NCI-H774 (cell line): ENCODE data around the gene KRI1.
"Not testable (repeated sequence)": the region's sequence is repeated elsewhere in the genome, so short reads cannot be mapped to it uniquely, and the experiment has no call there.

Experiments used
- DNase-seq: peaks from one replicate; lab custom pipeline; 2025; lab: John Stamatoyannopoulos, UW

The KRI1 gene

GRCh38 chr19:10575011-10575716, 9.4 kb upstream of the KRI1 start:
- no peak for DNase-seq

- no peak for DNase-seq
Observed at GRCh38 chr19:10574462-10574861, 8.7 kb upstream of the KRI1 start.

GRCh38 chr19:10573793-10574192, 8.0 kb upstream of the KRI1 start:
- DNase-seq = not testable (repeated sequence)

DNA sequence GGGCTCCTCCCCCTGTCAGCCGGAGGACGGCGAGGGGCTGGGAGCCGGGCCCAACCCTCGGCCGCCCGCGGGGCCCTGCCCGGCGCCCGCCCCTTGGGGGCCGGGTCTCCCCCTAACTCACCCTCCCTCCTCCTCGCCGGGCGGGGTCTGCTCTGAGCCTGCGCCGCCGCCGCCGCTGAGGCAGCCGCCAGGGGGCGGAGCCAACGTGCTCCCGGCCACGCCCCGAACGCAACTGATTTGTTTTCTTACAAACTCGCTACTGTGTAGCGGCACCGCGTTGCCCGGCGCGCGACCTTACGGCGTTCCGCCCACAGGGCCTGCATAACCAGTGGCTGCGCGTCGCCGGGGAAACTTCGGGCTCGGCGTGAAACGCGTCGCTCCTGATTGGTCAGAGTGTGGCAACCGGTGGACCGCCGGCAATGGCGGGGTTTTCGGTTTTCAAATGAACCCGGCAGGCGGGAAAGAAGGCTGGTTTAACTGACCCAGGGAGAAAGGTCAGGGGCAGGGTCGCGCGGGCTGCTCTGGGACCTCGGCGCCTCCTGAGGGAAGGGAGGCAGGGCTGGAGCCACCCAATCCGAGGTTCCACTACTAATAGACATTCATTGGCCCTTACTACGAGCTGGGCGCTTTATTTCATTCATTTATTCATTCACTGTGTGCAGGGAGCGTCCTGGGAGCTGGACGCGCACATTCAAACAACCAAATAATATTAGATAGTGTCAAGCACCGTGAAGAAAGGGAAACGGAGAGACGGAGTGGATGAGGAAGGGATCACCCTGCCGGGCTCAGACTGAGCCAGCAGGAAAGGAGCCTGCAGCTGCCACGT, 3.2 kb upstream of the KRI1 start, which contains the start of gene CDKN2D:
Gene CDKN2D, minus strand, starts transcription at position 154 of the 826 bp plus-strand sequence. CDS start 326 bp downstream, outside the sequence.
- peak; percentile 98 for DNase-seq

DNA sequence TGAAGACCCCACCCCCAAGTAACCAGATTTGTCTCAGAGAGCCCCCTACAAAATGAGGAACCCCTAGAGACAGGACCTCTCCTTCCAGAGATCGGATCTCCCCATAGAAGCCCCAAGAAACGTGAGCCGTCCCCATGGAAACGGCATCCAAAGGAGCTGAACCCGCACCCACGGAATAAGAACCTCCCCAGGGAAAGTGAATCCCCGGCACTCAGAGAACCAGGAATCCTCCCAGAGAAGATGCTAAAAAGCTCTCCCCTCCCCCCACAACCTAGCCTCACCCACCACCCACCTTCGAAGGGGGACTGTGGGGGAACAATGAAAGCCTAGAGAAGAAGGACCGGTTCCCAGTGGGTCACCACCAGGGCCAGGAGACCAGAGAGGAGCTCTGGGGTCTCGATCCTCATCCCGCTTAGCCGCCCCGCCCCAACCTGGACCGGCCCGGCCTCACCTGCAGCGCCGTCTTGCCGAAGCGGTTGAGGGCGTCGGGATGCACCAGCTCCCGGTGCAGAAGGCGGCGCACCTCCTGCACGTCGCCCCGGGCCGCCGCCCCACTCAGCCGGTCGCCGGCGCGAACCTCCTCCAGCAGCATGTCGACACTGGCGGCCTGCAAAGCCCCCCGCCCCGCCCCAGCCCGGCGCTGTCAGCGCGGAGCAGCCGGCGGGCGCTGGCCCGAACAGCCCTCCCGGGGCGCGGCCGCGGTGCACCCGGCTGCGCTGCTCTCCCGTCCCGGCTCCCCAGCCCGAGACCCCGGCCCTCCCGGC, 2.4 kb upstream of the KRI1 start:
- DNase-seq = no peak

DNA sequence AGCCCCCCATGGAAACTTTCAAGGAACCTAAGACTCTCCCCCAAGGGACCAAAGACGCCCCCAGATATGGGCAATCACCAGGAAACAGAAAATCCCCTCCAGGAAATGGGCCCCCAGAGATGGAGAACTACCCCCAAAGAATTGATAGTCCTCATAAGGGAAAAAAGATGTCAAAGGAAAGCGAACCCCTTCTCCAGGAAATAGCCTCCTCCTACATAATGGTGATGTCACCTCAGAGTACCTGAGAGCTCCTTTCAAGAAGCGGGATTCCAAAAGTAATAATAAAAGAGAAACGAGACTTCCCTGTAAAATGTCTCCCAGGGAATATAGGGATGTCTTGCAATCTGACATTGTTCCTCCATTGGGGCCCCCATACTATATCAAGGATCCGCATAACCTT, 1.8 kb upstream of the KRI1 start:
- DNase-seq = no peak

DNA sequence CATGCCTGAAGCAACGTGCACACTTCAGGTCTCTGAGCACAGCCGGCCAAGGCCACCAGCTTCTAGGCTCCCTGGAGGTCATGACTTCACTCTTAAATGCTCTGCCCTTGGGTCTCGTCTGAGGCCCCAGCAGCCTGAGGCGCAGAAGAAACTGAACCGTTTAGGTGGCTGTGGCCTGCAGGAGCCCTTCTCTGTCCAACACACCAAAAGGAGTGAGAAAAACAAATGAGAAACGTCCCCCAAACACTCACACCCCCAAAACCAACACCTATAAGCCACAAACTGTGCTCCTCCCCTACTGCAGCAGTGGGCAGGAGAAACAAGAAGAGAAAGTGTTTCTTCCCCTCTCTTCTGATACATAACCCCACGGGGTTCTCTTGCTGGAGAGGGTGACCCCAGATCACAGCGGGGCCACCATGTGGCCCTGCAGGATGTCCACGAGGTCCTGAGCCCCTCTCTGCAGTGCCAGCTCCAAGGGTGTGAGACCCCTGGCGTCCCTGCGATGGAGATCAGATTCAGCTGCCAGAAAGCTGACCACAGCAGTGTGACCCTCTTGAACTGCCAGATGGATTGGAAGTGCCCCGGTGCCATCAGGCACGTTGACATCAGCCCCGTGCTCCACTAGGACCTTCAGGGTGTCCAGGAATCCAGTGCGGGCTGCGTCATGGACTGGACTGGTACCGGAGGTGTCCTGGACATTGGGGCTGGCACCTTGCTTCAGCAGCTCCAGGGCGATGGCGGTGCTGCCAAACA, 1.0 kb upstream of the KRI1 start:
- DNase-seq = no peak

GRCh38 chr19:10566408-10566657, 523 bp upstream of the KRI1 start:
- no peak for DNase-seq

- DNase-seq = no peak
Observed at GRCh38 chr19:10565028-10565566, 713 bp downstream of the KRI1 start.

- no peak for DNase-seq
Observed at GRCh38 chr19:10562609-10563008, 3.2 kb downstream of the KRI1 start.

GRCh38 chr19:10560154-10560553, 5.7 kb downstream of the KRI1 start:
- no peak for DNase-seq

GRCh38 chr19:10557603-10558197, 8.1 kb downstream of the KRI1 start:
- no peak for DNase-seq

GRCh38 chr19:10555610-10555973, 10.2 kb downstream of the KRI1 start:
- no peak for DNase-seq

DNA sequence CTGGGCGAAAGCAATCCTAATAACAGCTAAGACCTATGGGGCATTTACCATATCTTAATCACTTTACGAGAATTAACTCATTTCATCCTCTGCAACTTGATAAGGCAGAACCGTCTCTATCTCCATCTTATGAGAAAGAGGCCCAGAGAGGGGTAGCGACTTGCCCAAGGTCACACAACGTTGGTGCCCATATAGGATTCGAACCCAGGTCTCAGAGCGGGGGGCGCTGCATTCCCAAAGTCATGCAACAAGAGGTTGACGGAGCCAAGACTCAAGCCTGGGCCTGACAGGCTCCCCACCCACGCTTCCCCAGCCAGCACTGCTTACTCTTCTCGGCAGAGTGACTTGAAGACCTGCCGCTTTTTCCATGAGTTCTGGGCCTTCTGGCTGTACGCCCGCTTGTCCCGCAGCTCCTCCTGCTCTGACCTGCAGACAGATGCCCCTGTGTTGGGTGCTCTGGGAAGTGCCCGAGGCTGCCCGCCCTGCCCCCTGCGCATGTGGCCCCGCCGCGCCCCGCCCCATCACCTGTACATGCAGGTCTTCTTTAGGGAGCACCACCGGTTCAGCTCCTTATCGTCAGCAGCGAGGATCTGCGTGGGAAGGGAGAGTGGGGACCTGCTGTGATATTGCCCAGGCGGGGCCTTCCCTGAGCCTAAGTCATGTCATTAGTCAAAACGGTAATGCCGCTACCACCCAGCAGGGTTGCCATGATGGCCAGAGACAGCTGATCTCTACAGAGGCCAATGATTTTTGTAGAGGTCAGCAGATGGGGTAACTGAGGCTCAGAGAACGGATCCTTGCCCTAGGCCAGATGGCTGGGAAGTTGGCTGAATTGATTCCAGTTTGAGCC, 10.8 kb downstream of the KRI1 start:
- DNase-seq = no peak

GRCh38 chr19:10553943-10554381, 11.8 kb downstream of the KRI1 start:
- no peak for DNase-seq

DNA sequence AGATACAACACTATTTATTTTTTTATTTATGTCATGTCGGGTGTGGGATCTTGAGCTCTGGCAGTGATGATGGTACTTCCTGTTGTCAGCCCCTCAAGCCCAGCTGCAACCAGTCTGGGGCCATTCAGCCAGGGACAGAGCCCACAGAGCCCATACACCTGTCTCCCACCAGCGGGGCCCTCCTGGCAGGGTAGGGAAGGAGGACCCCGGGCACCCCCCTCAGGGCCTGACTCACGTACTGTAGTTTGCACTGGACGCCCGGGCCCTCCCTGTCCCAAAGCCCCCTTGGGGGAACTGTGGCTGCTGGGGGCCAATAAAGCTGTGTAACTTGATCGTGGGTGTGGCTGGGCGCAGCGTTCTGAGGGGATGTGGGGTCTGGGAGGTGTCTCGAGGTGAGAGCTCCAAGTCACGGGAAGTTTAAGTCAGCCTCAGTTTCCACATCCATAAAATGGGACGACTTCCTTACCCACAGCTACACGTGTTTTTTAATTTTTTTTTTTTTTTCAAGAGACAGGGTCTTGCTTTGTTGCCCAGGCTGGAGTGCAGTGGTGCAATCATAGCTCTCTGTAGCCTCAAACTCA, 12.6 kb downstream of the KRI1 start:
- DNase-seq = no peak

DNA sequence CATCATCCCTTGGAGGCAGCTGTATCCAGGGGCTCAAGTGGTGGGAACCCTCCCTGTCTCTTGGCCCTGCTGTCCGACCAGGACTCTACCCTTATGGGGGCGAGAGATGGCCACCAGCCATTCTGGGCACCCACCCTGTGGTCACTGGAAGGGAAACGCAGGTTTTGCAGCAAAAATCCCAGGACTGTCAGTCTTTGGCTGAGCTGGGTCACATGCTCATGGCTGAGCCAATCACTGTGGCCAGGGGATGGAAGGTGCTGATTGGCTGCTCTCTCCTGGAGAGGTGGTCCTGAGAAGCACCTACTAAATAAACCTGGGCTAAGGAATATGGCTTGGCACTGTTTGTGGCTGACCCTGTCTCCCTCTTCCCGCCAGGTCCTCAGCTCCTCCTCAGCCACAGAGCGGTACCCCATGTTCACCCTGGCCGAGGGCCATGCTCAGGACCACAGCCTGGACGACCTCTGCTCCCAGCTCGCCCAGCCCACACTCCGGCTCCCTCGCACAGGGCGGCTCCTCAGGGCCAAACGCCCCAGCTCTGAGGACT, 13.2 kb downstream of the KRI1 start:
- no peak for DNase-seq

GRCh38 chr19:10551698-10552301, 14.0 kb downstream of the KRI1 start:
- DNase-seq = no peak

DNA sequence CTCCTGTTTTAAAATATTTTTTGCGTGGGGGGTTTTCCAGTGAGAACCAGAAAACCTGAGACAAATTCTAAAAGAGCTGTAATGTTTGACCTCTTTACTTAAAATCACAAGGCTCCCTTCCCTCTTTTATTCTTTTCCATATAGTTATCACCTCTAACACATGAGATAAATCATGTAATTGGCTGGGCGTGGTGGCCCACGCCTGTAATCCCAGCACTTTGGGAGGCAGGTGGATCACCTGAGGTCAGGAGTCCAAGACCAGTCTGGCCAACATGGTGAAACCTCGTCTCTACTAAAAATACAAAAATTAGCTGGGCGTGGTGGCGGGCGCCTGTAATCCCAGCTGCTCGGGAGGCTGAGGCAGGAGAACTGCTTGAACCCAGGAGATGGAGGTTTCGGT, 14.8 kb downstream of the KRI1 start:
- not testable (repeated sequence) for DNase-seq
